K562 (cell line): Measurements from ENCODE around the gene TMEM87B. TPM values are rescaled to one million over a fixed set of nuclear protein-coding genes. Genes with fewer than 3 reads are reported as not detected.

Experiments
- CAMTA2 ChIP-seq: fragments of 250-450 bp; sonication (Bioruptor Pico); conservative IDR thresholded peaks from 2 replicates; pipeline ENCODE4 v1.5.1; 2022
- FOXJ3 ChIP-seq: sonication (generic); formaldehyde crosslinking; IDR thresholded peaks from 2 replicates; pipeline ENCODE4 v1.4.0; 2020; ENCODE audit warnings: mild to moderate bottlenecking, missing genetic modification reagents
- KAT8 ChIP-seq: fragments of 450-650 bp; IDR thresholded peaks from 2 replicates; pipeline ENCODE4 v1.6.1; 2016; ENCODE audit warnings: low read depth, mild to moderate bottlenecking
- ZFP1 ChIP-seq: fragments of 450-650 bp; formaldehyde crosslinking; IDR thresholded peaks from 2 replicates; pipeline ENCODE4 v1.4.0; 2020; ENCODE audit warnings: mild to moderate bottlenecking, mixed read lengths
- ZNF431 ChIP-seq: sonication (generic); formaldehyde crosslinking; IDR thresholded peaks from 2 replicates; pipeline ENCODE4 v1.8.0; 2022; ENCODE audit warnings: mild to moderate bottlenecking, missing genetic modification reagents
- ZNF584 ChIP-seq: fragments of 200-800 bp; sonication (Bioruptor generic); IDR thresholded peaks from 2 replicates; pipeline ENCODE4 v1.6.1; 2016; ENCODE audit warnings: low read depth, mild to moderate bottlenecking, missing genetic modification characterization, missing compliant biosample characterization
- polyA plus RNA-seq, 8 experiments: library from polyadenylated mRNA; depleted of rRNA in 4 of 8; stranded (reverse) in 5 of 8; unstranded in 3 of 8; fragments of >200 nt; fragmentation: Nextera tagmentation in 2 of 8; fragmentation: Illumina TruSeq in 1 of 8; extraction: Ambion mirVana in 2 of 8; extraction: Trizol in 1 of 8; gene quantifications; 2 replicates each; pipeline versions ENCODE4 v1.2.1 to v1.2.3, GENCODE V29; 2011 to 2014; ENCODE audit warnings: inconsistent platforms in 1 of 8, missing spikeins in 1 of 8
- total RNA-seq, 7 experiments: library from RNA; depleted of rRNA in 6 of 7; stranded (reverse); fragments of >200 nt in 6 of 7; fragmentation: Illumina TruSeq in 2 of 7; extraction: Trizol in 2 of 7; gene quantifications; 2 replicates each; pipeline versions ENCODE4 v1.2.1 to v1.2.3, GENCODE V29; 2011 to 2021; ENCODE audit warnings: low replicate concordance in 1 of 7
- TF ChIP-seq, protein P1 (sequence below), 2 experiments: fragments of 450-650 bp in 1 of 2; sonication (generic) in 1 of 2; formaldehyde crosslinking in 1 of 2; IDR thresholded peaks; 2 replicates each; pipeline versions ENCODE4 v1.7.1 to v1.9.0; 2016 to 2022; ENCODE audit warnings: inconsistent platforms in 1 of 2, mild to moderate bottlenecking in 1 of 2, missing genetic modification reagents in 1 of 2

Gene TMEM87B
- total and polyA plus RNA-seq, 9 of the 15 experiments (the other 6 are each of a cell fraction or from before 2014, with no cell fraction given) = 3.7 to 17.1 (median 11.0) TPM

DNA sequence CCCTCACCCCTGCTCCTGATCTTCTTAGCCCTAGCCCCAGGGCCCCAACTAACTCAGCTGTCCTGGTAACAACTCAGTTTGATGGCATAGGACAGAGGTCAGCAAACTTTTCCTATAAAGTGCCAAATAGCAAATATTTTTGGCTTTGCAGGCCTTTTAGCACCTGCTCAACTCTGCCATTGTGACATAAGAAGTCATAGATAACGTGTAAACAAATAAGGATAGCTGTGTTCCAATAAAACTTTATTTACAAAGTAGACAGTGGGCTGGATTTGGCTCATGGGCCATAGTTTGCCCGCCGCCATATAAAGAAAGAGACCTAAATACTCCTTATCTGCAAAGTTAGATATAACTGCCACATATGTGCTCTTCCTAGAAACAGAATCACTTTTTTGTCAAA lies 27.3 kb upstream of the TMEM87B start (continued):
- TF ChIP-seq, protein P1, sequence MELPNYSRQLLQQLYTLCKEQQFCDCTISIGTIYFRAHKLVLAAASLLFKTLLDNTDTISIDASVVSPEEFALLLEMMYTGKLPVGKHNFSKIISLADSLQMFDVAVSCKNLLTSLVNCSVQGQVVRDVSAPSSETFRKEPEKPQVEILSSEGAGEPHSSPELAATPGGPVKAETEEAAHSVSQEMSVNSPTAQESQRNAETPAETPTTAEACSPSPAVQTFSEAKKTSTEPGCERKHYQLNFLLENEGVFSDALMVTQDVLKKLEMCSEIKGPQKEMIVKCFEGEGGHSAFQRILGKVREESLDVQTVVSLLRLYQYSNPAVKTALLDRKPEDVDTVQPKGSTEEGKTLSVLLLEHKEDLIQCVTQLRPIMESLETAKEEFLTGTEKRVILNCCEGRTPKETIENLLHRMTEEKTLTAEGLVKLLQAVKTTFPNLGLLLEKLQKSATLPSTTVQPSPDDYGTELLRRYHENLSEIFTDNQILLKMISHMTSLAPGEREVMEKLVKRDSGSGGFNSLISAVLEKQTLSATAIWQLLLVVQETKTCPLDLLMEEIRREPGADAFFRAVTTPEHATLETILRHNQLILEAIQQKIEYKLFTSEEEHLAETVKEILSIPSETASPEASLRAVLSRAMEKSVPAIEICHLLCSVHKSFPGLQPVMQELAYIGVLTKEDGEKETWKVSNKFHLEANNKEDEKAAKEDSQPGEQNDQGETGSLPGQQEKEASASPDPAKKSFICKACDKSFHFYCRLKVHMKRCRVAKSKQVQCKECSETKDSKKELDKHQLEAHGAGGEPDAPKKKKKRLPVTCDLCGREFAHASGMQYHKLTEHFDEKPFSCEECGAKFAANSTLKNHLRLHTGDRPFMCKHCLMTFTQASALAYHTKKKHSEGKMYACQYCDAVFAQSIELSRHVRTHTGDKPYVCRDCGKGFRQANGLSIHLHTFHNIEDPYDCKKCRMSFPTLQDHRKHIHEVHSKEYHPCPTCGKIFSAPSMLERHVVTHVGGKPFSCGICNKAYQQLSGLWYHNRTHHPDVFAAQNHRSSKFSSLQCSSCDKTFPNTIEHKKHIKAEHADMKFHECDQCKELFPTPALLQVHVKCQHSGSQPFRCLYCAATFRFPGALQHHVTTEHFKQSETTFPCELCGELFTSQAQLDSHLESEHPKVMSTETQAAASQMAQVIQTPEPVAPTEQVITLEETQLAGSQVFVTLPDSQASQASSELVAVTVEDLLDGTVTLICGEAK (IDR thresholded peaks at IDR 0.05) = peak; percentile 93
- TF ChIP-seq, protein P1 (CRISPR knock-in tag; IDR thresholded peaks at IDR 0.05) = peak; percentile 80
- TF ChIP-seq ZNF584 (CRISPR knock-in tag) (no peak), ZFP1 (no peak), CAMTA2 (CRISPR knock-in tag) (no peak), ZNF431 (peak; percentile 79; the same call in 1 of the 2 replicates), FOXJ3 (CRISPR knock-in tag) (no peak), KAT8 (no peak)
- TF ChIP-seq, all 486 proteins: peak for 2
